GM18909 (cell line): ENCODE results near the gene POU4F1.

Experiments used
- ATAC-seq: cut with Tn5 transposase; IDR thresholded peaks from one replicate; pipeline ENCODE4 v1.9.1; 2021; ENCODE audit warnings: mild to moderate bottlenecking; ENCODE audit not compliant: unreplicated experiment, poor library complexity

The POU4F1 gene

DNA sequence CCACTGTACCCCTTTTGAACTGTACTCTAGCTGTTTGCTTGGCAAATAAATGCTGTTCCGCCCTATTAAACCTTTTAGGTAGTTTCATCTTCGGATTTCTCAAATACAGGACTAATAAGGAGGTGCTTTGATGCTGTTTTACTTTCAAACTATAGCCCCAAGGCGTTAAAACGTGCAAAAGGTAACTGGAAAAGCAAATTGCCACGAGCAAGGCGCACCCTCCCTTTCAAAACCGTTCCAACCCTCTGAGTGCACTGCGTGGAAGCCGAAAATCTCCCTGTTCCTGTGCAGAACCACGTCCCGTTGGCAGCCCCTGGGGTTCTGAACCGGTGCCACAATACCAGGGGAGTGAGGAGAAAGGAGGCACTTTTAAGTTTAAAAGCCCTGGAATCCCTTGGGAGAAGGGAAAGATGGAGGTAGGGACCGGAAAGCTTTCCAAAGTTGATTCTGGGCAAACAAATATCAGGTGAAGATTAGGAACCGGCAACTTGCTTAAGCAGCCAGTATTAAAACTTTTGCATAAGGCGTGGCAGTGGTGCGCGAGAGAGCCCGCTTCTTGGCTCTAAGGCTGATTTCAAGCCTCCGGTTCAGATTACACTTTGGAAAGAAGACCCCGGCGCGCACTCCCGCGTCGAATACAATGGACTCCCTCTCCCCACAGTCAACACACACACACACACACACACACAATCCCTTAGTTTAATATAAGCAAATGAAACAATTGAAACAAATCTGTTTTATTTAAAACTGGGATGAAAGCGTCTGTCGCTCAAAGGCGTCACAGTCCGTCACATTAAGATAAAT, 9.5 kb downstream of the POU4F1 start:
- ATAC-seq = no peak

DNA sequence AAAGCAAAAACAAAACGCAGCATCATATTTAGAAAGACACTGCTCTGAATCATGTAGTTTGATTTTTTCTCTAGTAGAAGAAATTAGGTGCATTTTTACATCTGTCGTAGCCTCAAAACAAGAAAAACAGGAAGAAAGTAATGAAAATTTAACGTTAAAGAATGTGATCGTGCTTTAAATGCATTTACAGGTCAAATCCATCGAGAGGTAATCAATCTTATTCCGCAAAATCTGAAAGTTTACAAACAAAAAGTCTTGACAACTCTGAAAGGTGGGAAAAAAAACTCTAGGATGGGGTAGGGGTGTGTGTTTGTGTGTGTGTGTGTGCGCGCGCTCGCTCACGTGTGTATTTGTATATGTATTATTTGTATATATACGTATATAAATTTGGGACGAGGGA, 10.2 kb downstream of the POU4F1 start:
- ATAC-seq = no peak

GRCh38 chr13:78592584-78592983, 10.8 kb downstream of the POU4F1 start:
- no peak for ATAC-seq

GRCh38 chr13:78589206-78589605, 14.1 kb downstream of the POU4F1 start:
- ATAC-seq = no peak

- no peak for ATAC-seq
These were observed 16.0 kb downstream of the POU4F1 start for GRCh38 chr13:78587395-78587794.

DNA sequence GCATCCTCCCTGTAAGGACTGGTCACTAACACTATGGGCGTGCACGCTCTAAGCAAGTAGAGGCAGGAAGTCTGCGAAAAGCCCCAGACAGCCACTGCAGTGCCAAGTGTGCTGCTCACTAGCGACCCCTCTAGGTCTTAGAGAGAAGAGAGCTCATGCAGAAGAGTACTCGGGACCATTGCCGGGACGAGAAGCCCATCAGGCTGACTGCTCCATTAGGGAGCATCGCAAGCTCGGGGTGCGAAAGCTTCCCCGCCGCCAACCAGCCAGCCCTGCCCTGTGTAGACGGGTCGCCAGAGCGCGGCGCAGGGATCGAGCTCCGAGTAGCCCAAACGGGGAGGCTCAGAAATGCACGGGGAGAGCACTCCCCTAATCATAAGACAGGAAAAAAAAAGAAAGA, 16.6 kb downstream of the POU4F1 start:
- no peak for ATAC-seq

GRCh38 chr13:78576261-78576660, 27.1 kb downstream of the POU4F1 start:
- ATAC-seq = no peak

GRCh38 chr13:78572459-78572858, 30.9 kb downstream of the POU4F1 start:
- no peak for ATAC-seq

DNA sequence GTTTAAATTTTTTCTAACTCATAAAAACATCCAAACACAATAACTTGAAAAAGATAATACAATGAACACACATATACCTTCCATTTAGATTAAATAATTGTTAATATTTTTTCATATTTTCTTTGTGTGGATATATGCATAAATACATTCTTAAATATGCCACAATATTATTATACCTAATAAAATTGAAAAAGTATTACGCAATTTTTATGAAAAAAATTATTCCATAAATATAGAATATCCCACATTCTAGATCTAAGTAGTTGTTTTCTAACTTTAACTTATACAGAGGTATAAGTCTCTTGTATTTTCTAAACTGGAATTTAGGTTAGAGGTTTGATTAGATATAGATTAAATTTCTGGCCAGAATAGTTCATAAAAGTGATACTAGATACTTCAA, 34.3 kb downstream of the POU4F1 start:
- ATAC-seq = no peak

GRCh38 chr13:78566631-78567030, 36.7 kb downstream of the POU4F1 start:
- ATAC-seq = no peak

GRCh38 chr13:78562237-78562889, 41.0 kb downstream of the POU4F1 start:
- no peak for ATAC-seq
